SJCRH30 (cell line): ENCODE results near the gene SIGLEC8. TPM values are rescaled to one million over a fixed set of nuclear protein-coding genes. Genes with fewer than 3 reads are reported as not detected.
"Not testable (repeated sequence)": the region's sequence is repeated elsewhere in the genome, so short reads cannot be mapped to it uniquely, and the experiment has no call there.

Experiments
- DNase-seq, 2 experiments: peaks; one replicate each; pipeline ENCODE4 v3.0.0-alpha.2; 2015 to 2020
- H3K27ac ChIP-seq: fragments of 250-450 bp; sonication (Bioruptor Pico); 2 replicates; pipeline ENCODE4 v1.5.1; 2020; ENCODE audit warnings: mild to moderate bottlenecking, moderate library complexity
- H3K27me3 ChIP-seq: fragments of 250-450 bp; sonication (Bioruptor Pico); 2 replicates; pipeline ENCODE4 v1.5.1; 2020; ENCODE audit warnings: mild to moderate bottlenecking, moderate library complexity
- H3K36me3 ChIP-seq: fragments of 250-450 bp; sonication (Bioruptor Pico); 2 replicates; pipeline ENCODE4 v1.5.1; 2020; ENCODE audit warnings: mild to moderate bottlenecking, moderate library complexity
- H3K4me1 ChIP-seq: fragments of 250-450 bp; sonication (Bioruptor Pico); 2 replicates; pipeline ENCODE4 v1.5.1; 2020; ENCODE audit warnings: mild to moderate bottlenecking, moderate library complexity
- H3K4me3 ChIP-seq: fragments of 250-450 bp; sonication (Bioruptor Pico); 2 replicates; pipeline ENCODE4 v1.5.1; 2020; ENCODE audit warnings: mild to moderate bottlenecking, moderate library complexity
- H3K9me3 ChIP-seq: fragments of 250-450 bp; sonication (Bioruptor Pico); replicated peaks from 2 replicates; pipeline ENCODE4 v1.5.1; 2020; ENCODE audit warnings: mild to moderate bottlenecking, moderate library complexity
- total RNA-seq: library from RNA; depleted of rRNA; stranded (reverse); fragments of >200 nt; shearing (Covaris generic); gene quantifications from 2 replicates; pipeline ENCODE4 v1.2.3, GENCODE V29; 2014; rRNA removed

The SIGLEC8 gene
- total RNA-seq: not detected in 2 replicates

DNA sequence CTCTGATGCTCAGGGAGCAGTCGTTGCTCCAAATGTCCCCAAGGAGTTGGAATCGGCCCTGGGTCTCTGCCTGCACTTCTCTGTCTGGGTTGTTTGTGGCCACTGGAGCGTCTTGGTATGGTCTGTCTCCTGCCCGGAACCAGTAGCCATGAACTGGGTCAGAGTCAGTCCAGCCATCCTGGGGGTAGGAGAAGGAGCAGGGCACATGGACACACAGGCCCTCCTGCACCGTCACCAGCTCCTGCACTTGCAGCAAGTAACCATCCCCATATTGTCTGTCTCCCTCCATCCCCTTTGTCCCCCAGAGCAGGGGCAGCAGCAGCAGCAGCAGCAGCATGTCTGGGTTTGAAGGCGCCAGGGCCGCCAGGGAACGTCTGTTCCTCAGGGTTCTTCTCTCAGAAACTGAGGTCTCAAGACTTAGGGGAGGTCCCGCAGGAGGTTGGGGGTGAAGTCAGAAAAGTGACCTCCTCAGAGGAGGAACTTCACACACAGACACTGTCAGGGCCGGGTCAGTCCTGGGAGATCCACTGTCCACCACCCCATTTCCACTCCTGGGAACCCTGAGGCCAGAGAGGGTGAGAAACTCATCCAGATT is at the start of gene SIGLEC8:
Gene SIGLEC8 (minus strand): TSS at position 404 of the 595 bp plus-strand sequence. CDS start 67 bp downstream, at position 337.
- no peak for DNase-seq
- Histone ChIP-seq H3K4me3 (no peak within 1 kb of the TSS), H3K27ac (no peak within 1 kb of the TSS)

DNA sequence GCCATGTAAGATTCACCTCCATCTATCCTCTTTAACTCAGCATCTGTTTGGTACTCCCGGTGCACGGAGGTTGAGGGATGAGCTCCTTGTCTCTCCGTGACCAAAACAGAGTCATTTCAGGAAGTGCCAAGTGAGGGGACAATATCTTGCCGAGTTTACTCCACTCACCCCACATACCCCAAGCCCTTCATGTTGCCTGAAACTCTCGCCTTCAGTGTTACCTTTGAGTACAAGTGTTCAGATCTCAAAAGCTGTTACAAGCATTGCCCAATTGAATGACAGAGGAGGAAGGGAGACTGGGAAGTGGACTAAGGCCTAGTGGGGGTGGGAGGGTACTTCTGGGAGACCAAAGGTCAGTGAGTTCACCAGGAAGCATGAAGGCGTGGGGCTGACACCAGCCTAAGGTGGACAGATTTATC is 49.4 kb upstream of the SIGLEC8 start:
- Histone ChIP-seq H3K9me3 (no peaks in the 10 kb centered on the region), H3K4me3 (no peak overlapping the region), H3K36me3 (no peaks in the 10 kb centered on the region), H3K27ac (no peak overlapping the region), H3K27me3 (no peaks in the 10 kb centered on the region), H3K4me1 (no peaks in the 10 kb centered on the region)
- DNase-seq: no peak

More for the DNA sequence above, at the start of gene SIGLEC8:
- H3K27me3 ChIP-seq: no peaks in the 10 kb centered on the region
- no peaks in the 10 kb centered on the region for H3K4me1 ChIP-seq
- no peaks in the 10 kb centered on the region for H3K9me3 ChIP-seq
- H3K36me3 ChIP-seq: no peaks in the 10 kb centered on the region

DNA sequence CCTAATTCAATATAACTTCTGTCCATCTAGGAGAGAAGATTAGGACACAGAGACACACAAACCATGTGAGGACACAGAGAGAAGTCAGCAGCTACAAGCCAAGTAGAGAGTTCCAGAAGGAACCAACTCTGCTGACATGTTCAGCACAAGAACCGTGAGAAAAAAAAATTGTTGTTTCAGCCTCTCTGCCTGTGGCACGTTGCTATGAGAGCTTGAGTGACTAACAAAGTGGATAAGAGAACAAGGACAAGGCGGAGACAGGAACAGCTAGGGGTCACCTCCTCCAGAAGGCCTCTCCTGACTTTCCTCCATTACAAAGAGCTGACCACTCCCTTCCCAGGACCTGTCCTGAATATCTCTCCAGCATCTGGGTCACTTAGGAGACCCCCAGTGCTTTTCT is 48.9 kb upstream of the SIGLEC8 start:
- no peaks in the 10 kb centered on the region for H3K27me3 ChIP-seq
- no peaks in the 10 kb centered on the region for H3K9me3 ChIP-seq
- H3K36me3 ChIP-seq: no peaks in the 10 kb centered on the region
- no peak overlapping the region for H3K27ac ChIP-seq
- no peak overlapping the region for H3K4me3 ChIP-seq
- no peaks in the 10 kb centered on the region for H3K4me1 ChIP-seq
- DNase-seq: no peak

DNA sequence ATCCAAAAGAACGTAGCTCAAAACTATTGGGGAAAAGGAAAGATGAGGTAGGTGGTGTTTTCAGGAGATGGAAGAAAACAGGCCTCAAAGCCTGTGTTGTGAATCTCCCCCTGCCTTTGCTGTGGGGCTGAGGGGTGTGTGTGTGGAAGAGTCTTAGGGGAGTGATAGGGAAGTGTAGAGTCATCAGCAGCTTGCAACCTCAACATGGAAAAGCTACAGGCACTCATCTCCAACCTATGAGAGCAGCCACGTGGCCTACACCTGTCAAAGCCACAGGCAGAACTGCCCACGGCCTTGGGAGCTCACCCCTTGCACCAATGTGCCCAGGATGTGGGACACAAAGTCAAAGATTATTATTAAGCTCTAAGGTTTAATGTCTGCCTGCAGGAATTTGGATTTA is 47.6 kb upstream of the SIGLEC8 start:
- no peaks in the 10 kb centered on the region for H3K27me3 ChIP-seq

DNA sequence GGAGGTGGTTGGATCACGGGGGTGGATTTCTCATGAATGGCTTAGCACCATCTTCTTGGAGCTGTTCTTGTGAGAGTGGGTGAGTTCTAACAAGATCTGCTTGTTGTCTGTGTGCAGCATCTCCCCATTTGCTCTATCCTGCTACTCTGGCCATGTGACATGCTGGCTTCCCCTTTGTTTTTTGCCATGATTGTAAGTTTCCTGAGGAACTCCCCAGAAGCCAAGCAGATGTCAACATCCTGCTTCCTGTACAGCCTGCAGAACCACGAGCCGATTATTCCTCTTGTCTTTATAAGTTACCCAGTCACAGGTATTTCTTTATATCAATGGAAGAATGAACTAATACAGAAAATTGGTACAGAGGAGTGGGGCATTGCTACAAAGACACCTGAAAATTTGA is 45.6 kb upstream of the SIGLEC8 start:
- no peak for DNase-seq
- H3K9me3 ChIP-seq: no peaks in the 10 kb centered on the region
- H3K4me1 ChIP-seq: no peaks in the 10 kb centered on the region
- H3K4me3 ChIP-seq: no peak overlapping the region
- H3K27me3 ChIP-seq: no peaks in the 10 kb centered on the region
- no peaks in the 10 kb centered on the region for H3K36me3 ChIP-seq
- H3K27ac ChIP-seq: no peak overlapping the region

More for the DNA sequence above, 47.6 kb upstream of the SIGLEC8 start:
- H3K4me1 ChIP-seq: no peaks in the 10 kb centered on the region
- no peak overlapping the region for H3K27ac ChIP-seq
- no peak for DNase-seq
- no peaks in the 10 kb centered on the region for H3K36me3 ChIP-seq
- no peak overlapping the region for H3K4me3 ChIP-seq
- no peaks in the 10 kb centered on the region for H3K9me3 ChIP-seq

DNA sequence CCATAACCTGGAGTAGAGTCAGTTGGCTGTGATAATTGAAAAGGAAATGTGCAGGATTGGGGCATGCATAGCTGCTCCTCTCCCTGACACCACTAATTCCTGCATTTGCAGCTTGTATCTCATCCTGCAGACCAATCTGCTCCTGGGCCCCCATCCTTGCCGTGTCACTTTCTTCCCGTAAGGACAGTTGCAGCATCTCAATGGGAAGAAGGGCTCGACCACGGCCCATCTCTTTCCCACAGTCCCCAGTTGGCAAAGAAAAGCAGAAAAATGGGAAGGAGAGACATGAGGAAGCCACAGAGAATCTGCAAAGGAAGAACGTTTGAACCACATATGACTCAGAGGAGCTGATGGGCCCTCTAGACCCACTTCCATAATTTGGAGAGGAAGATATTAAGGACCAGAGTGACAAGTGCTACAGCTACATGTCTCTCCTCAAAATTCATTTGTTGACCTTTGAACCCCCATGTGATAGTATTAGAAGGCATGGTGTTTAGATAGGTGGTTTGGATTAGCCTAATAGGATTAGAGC is 45.1 kb upstream of the SIGLEC8 start:
- Histone ChIP-seq H3K4me1 (no peaks in the 10 kb centered on the region), H3K36me3 (no peaks in the 10 kb centered on the region), H3K9me3 (no peaks in the 10 kb centered on the region), H3K27ac (no peak overlapping the region), H3K27me3 (no peaks in the 10 kb centered on the region), H3K4me3 (no peak overlapping the region)
- DNase-seq: no peak

DNA sequence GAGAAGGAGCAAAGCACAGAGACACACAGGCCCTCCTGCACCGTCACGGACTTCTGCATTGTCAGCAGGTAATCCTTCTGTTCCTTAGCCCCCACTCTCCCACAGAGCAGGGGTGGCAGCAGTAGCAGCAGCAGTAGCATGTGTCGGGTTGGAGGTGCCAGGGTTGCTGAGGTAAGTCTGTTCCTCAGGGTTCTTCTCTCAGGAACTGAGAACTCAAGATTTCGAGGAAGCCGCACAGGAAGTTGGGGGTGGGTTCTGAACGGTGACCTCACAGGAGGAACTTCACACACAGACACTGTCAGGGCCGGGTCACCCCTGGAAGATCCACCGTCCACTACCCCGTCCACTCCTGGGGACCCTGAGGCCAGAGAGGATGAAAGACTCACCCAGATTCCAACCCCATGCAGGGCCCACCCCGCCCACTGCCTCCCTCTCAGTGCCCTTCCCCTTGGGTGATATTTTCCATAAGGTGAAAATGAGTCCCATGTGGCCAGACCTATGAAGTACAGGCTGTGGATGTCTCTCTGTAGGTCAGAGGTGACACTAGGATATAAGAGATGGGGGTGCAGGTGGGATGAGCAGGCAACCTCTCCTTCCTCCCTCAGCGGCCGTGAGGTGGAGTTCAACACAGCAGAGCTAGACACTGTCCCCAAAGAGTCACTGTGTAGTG is 43.5 kb upstream of the SIGLEC8 start, which contains the start of gene SIGLEC12:
Gene SIGLEC12 (minus strand): TSS at position 207 of the 670 bp plus-strand sequence. CDS start 67 bp downstream, at position 140.
- Histone ChIP-seq H3K4me1 (no peaks in the 10 kb centered on the region), H3K4me3 (no peak within 1 kb of the TSS), H3K27ac (no peak within 1 kb of the TSS), H3K9me3 (no peaks in the 10 kb centered on the region), H3K36me3 (no peaks in the 10 kb centered on the region), H3K27me3 (no peaks in the 10 kb centered on the region)
- DNase-seq: no peak

DNA sequence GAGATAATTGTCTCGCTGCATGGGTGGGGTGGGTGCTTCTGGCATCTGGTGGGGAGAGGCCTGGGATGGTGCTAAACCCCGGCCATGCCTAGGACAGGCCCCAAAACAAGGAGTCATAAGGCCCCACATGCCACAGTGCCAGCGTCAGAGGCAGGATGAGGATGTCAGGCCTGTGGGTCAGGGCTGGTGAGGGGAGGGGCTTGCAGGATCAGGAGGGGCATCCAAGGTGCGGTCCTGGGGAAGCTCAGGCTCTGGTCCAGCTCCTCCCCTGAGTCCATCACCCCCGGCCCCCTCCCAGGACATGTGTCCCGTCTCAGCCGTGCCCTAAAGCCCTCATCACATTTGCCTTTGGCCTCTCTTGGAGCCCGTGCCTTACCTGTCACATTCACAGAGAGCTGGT is 42.7 kb upstream of the SIGLEC8 start:
- H3K36me3 ChIP-seq, DNase-seq, H3K27me3 ChIP-seq, H3K4me1 ChIP-seq, H3K4me3 ChIP-seq, H3K27ac ChIP-seq, H3K9me3 ChIP-seq: not testable (repeated sequence)

DNA sequence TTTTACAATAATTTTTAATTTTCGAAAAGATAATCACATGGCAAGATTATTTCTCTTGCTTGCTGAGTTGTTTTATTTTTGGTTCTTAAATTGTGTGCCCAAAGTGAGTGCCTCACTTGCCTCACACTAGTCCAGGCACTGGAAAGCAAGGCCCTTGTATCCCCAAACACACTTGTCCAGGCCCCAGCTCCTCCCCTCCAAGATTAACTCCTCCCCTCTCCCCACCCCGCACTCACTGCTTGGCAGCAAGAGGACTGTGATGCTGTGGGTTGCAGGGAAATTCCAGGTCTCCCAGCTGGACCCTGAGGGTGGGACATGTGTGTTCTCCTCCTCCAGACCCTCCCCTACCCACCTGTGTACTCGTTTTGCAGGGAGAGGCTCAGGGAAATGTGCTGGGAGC is 39.4 kb upstream of the SIGLEC8 start:
- no peak for DNase-seq
- no peak overlapping the region for H3K4me3 ChIP-seq

DNA sequence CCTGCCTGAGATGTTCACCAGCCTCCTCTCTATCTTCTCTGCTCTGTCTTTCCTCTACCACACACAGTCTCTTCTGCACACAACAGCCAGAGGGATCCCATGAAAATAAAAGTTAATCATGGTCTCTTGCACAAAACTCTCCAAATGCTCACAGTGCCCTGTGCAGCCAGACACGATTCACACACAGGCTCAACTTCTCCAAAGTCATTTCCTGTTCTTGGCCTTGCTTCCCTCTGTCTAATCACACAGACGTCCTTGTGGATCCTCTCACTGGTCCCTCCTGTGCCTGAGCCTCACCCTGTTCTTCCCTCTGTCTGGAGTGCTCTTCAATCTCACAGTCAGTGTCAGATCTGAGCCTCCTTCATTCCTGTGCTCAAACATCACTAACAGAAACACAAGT is 35.5 kb upstream of the SIGLEC8 start:
- no peaks in the 10 kb centered on the region for H3K36me3 ChIP-seq
- H3K4me3 ChIP-seq: no peak overlapping the region
- DNase-seq: no peak
- no peaks in the 10 kb centered on the region for H3K9me3 ChIP-seq
- H3K27me3 ChIP-seq: no peaks in the 10 kb centered on the region
- H3K4me1 ChIP-seq: no peaks in the 10 kb centered on the region
- no peak overlapping the region for H3K27ac ChIP-seq

More for the DNA sequence above, 39.4 kb upstream of the SIGLEC8 start:
- H3K9me3 ChIP-seq: no peaks in the 10 kb centered on the region
- H3K27me3 ChIP-seq: no peaks in the 10 kb centered on the region
- H3K27ac ChIP-seq: no peak overlapping the region
- no peaks in the 10 kb centered on the region for H3K4me1 ChIP-seq
- no peaks in the 10 kb centered on the region for H3K36me3 ChIP-seq

DNA sequence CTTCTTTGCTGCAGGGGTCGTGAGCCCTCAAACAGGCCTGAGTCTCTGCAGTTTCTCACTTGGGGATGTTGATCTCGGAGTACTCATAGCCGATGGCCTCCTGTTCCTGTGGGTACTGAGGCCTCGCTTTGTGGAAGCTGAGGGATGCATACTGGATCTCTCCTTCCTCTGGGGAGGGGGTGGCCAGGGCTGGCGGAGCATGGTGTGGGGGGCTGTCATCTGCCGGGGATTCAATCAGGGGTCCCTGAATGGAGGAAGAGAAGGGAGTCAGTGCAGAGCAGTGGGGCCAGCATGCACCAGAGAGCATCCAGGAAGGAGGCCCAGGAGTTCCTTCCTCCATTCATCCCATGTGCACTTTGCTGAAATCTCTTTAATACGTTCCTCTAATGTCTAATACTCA is 33.3 kb upstream of the SIGLEC8 start:
- no peak for DNase-seq
- Histone ChIP-seq H3K27ac (no peak overlapping the region), H3K4me1 (no peaks in the 10 kb centered on the region), H3K27me3 (no peaks in the 10 kb centered on the region), H3K36me3 (no peaks in the 10 kb centered on the region), H3K4me3 (no peak overlapping the region), H3K9me3 (no peaks in the 10 kb centered on the region)

DNA sequence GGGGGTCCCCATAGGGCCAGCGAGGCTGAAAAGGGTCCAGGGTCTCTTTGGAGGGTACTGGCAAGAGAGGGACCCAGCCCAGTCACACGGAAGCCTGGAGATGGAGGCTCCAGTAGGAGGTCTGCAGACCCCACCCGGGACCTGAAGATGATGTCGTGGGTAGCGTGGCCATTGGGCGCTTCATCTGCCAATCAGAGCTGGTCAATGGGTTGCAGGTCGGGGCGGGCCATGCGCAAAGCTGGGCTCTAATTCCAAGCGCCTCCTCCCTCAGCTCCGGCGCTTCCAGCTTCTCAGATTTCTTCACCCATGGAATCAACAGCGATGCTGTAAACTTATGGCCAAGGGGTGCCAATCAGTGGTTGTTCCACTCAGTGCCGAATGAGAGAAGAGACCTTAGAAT is 32.4 kb upstream of the SIGLEC8 start:
- DNase-seq: no peak
- Histone ChIP-seq H3K4me3 (no peak overlapping the region), H3K9me3 (no peaks in the 10 kb centered on the region), H3K27ac (no peak overlapping the region), H3K4me1 (no peaks in the 10 kb centered on the region), H3K36me3 (no peaks in the 10 kb centered on the region), H3K27me3 (no peaks in the 10 kb centered on the region)

DNA sequence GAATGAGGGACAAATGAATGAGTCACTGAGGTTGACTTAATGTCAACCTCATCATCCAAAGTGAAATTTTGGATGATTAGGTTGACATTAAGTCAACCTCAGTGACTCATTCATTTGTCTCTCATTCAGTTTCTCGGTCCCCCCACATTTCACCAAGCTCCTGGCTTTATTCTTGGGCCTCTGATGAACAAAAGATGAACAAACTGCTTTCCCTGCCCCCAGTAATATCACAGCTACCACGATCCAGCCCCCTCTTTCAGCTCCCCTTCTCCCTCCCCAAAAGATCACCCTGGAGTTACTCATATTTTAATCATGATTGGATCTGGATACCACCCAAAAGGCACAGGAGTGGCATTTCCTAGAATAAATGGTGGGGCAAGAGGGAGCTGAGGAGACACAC is 30.9 kb upstream of the SIGLEC8 start:
- Histone ChIP-seq H3K27me3 (no peaks in the 10 kb centered on the region), H3K4me3 (no peak overlapping the region), H3K4me1 (no peaks in the 10 kb centered on the region), H3K27ac (no peak overlapping the region), H3K9me3 (no peaks in the 10 kb centered on the region), H3K36me3 (no peaks in the 10 kb centered on the region)
- no peak for DNase-seq

DNA sequence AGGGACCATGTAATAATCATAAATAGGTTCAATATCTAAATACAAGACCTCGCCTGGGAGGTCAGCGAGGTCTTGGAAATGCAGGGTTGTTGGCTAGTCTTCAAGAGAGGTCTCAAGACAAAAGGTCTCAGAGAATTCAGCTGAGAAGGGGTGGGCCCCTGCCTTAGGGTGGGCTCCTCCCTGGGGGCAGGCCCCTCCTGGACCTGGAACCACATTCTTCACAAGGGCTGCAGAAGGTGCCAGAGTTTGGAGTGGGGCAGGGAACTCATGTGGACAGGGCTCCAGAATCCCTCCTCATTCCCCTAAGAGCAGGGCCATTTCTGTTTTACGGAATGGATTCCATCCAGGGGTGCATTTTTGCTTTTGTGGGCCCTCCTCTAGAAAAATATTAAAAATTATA is 30.2 kb upstream of the SIGLEC8 start:
- Histone ChIP-seq H3K27ac (no peak overlapping the region), H3K4me3 (no peak overlapping the region), H3K4me1 (no peaks in the 10 kb centered on the region), H3K27me3 (no peaks in the 10 kb centered on the region), H3K9me3 (no peaks in the 10 kb centered on the region), H3K36me3 (no peaks in the 10 kb centered on the region)
- no peak for DNase-seq

DNA sequence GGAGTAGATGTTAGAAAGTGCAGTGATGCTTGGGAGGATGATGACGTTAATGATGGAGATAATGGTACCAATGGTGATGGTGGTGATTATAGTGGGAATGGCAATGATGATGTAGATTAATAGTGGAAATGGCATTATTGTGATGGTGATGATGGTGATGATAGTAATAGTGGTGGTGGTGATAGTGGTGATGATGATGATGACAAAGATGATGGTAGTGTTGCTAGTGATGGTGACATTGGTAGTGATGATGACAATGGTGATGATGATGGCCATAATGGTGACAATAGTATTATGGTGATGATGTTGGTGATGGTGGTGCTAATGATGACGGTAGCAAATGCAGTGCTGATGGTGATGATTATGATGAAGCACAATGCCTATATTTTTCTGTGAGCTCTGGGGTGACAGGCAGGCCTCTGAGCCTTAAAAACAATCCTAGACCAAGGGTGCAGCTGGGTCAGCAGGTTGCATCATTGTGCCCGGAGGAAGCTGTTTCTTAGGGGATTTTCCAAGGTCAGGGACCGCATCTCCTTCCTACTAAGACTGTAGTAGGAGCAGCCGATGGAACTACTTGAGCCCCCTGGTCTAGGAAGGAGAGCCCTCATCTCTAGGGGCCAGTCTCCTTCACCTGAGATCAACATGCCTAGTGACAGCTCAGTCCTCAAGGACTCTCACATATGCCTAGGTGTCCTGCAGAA is 27.9 kb upstream of the SIGLEC8 start:
- Histone ChIP-seq H3K27me3 (no peaks in the 10 kb centered on the region), H3K27ac (no peak overlapping the region), H3K4me1 (no peaks in the 10 kb centered on the region), H3K36me3 (no peaks in the 10 kb centered on the region), H3K9me3 (no peaks in the 10 kb centered on the region), H3K4me3 (no peak overlapping the region)
- no peak for DNase-seq
